ENCODE measurements around the gene ANTXR2. TPM values are rescaled to one million over a fixed set of nuclear protein-coding genes. Genes with fewer than 3 reads are reported as not detected.

Gene ANTXR2
- total RNA-seq, 2 experiments from 2014 or later = 27.3 to 30.0 TPM

DNA sequence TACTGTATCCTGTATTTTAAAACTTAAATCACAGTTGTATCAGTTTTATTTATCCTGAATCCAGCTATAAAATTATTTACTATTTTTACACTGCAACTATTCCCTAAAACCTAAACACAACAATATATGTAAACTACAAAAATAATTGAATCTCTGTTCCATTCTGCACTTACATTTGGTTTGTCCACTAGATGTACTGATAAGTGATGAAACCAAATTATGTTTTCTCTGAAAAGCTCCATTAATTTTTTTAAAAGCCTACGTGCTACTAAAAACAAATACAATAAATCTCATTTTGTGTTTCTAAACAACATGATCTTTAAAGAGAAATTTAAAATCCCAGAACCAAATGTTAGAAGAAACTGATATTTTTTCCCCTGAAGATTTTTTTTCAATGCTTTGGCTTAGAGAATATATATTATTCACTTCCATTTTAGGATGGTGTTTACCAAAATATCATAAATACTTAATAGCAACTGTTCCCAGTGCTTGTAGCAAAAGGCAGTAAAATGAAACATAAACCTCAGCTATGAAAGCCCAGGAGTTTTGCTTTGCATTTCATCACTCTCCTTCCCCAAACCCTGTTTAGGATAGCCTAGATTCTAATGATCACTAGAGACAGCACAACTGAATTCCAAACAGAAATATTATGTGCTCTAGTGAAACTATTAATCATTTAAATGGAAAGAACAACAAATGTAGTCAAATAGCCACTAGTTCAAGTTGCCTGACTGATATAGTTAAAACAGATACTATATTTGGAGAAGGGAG, 19.7 kb downstream of the ANTXR2 start:
- CTCF ChIA-PET = no interaction called here
- Mint-ChIP-seq H3K4me3 (no peak overlapping the region), H3K36me3 (ENCODE audit: low read depth) (peaks cover 66% of the 10 kb centered on the region), H3K27ac (no peak overlapping the region), H3K4me1 (peaks cover 16% of the 10 kb centered on the region), H3K9me3 (no peaks in the 10 kb centered on the region), H3K27me3 (no peaks in the 10 kb centered on the region)
- no peak for DNase-seq
- POLR2A ChIA-PET = no interaction called here

DNA sequence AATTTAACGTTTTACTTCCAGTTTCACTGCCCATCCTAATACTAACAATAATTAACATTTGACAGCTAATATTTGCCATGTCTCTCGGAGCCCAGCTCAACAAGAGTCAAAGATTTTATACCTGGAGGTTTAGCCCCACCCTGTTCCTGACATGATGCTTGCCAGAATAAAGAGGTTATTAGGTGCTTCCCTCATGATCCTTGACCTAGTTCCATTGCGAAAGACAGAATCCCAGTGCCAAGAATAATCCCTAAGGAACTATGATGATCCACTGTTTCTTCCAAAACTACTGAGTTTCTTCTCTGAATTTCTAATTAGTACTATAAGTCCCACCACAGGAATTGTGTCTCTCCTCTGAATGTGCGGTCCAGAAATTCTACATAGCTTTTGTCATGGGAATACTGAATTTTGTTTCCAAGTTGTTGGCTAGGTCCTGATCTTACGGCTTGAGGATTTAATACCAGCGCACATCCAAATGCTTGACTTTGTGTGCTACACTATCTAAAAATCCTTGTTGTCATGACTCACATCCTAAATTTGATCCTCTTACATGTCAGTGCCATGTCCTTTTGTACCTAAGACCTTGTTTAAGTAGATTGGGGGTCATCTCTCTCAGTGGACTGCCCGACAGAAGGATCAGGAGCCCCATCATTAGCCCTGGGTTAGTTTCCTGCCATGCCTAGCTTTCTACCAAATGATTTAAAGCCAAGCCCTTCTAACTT, 23.1 kb downstream of the ANTXR2 start:
- Mint-ChIP-seq H3K27ac (no peak overlapping the region), H3K27me3 (no peaks in the 10 kb centered on the region), H3K9me3 (no peaks in the 10 kb centered on the region), H3K36me3 (ENCODE audit: low read depth) (peaks cover 55% of the 10 kb centered on the region), H3K4me1 (peaks cover 6% of the 10 kb centered on the region), H3K4me3 (no peak overlapping the region)
- ChIA-PET CTCF (interaction anchor here (0.8 to 1.0 kb wide), 2 partner anchors 10 to 24 kb away, joined by 3 to 4 read pairs; no protein-coding TSS in a partner anchor), POLR2A (no interaction called here)
- DNase-seq = no peak

GRCh38 chr4:80049402-80049801, 23.6 kb downstream of the ANTXR2 start:
- no peak for DNase-seq
- peaks cover 5% of the 10 kb centered on the region for H3K4me1 Mint-ChIP-seq
- POLR2A ChIA-PET = no interaction called here
- CTCF ChIA-PET = interaction anchor here (0.8 to 1.0 kb wide), 2 partner anchors 10 to 23 kb away, joined by 3 to 4 read pairs; no protein-coding TSS in a partner anchor
- H3K36me3 Mint-ChIP-seq (ENCODE audit: low read depth) = peaks cover 52% of the 10 kb centered on the region
- no peak overlapping the region for H3K4me3 Mint-ChIP-seq
- no peaks in the 10 kb centered on the region for H3K27me3 Mint-ChIP-seq
- H3K9me3 Mint-ChIP-seq = no peaks in the 10 kb centered on the region
- H3K27ac Mint-ChIP-seq = no peak overlapping the region

DNA sequence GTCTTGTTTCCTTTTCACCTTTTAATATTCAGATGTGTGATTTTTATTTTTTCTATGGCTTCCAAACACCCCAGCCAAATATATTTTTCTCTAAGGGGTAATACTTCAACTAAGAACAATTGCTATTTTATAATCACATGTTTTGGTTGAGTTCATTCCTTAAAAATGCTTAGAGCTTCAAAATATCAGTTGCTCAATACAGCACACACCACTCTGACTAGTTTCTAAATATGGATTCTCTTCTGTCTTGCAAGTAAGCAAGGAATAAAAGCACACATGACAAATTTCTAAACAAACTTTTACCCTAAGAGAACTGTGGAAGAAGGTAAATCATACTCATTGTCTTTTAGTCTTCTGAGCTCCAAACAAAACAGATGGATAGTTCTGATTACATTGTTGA, 27.2 kb downstream of the ANTXR2 start:
- POLR2A ChIA-PET = no interaction called here
- no peaks in the 10 kb centered on the region for H3K4me1 Mint-ChIP-seq
- no peaks in the 10 kb centered on the region for H3K9me3 Mint-ChIP-seq
- H3K36me3 Mint-ChIP-seq (ENCODE audit: low read depth) = peaks cover 41% of the 10 kb centered on the region
- no peak for DNase-seq
- H3K4me3 Mint-ChIP-seq = no peak overlapping the region
- CTCF ChIA-PET = interaction anchor here (0.7 kb wide), 2 partner anchors 1109 to 1451 kb away, joined by 3 read pairs; no protein-coding TSS in a partner anchor
- no peak overlapping the region for H3K27ac Mint-ChIP-seq
- no peaks in the 10 kb centered on the region for H3K27me3 Mint-ChIP-seq

- H3K4me3 Mint-ChIP-seq = no peak overlapping the region
- no peak for DNase-seq
- H3K4me1 Mint-ChIP-seq = no peaks in the 10 kb centered on the region
- ChIA-PET CTCF (no interaction called here), POLR2A (interaction anchor here (0.7 kb wide), 1 partner anchor 93 kb away, joined by 3 read pairs; no protein-coding TSS in a partner anchor)
- H3K27ac Mint-ChIP-seq = no peak overlapping the region
- H3K36me3 Mint-ChIP-seq (ENCODE audit: low read depth) = peaks cover 35% of the 10 kb centered on the region
- no peaks in the 10 kb centered on the region for H3K27me3 Mint-ChIP-seq
- H3K9me3 Mint-ChIP-seq = peaks cover 3% of the 10 kb centered on the region
Observed at GRCh38 chr4:80043541-80043940, 29.5 kb downstream of the ANTXR2 start.

GRCh38 chr4:80042821-80043220, 30.2 kb downstream of the ANTXR2 start:
- Mint-ChIP-seq H3K27me3 (no peaks in the 10 kb centered on the region), H3K4me3 (no peak overlapping the region), H3K9me3 (peaks cover 3% of the 10 kb centered on the region), H3K27ac (no peak overlapping the region), H3K4me1 (no peaks in the 10 kb centered on the region), H3K36me3 (ENCODE audit: low read depth) (peaks cover 35% of the 10 kb centered on the region)
- ChIA-PET POLR2A (no interaction called here), CTCF (interaction anchor here (0.8 kb wide), 1 partner anchor 8 kb away, joined by 3 read pairs; no protein-coding TSS in a partner anchor)
- no peak for DNase-seq

DNA sequence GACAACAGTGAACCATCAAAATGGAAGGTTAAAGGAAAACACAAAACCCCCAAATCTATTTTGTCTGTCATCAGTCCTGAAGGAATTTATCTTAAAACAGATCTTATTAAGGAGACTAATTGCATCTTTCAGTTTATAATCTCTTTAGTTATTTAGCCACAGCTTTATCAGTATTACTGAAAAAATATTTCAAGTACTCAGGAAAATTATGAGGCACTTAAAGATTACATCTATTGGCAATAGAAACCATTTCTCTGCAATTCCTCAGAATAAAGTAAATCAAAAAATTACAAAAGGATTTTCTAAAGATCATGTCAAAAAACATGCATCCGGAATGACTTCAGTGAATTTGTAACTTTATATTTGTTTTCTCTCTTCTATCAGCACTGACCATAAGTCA, 35.2 kb downstream of the ANTXR2 start:
- CTCF ChIA-PET = interaction anchor here (1.5 kb wide), 1 partner anchor 30 kb away, joined by 3 read pairs; no protein-coding TSS in a partner anchor
- no peak overlapping the region for H3K27ac Mint-ChIP-seq
- H3K4me3 Mint-ChIP-seq = no peak overlapping the region
- POLR2A ChIA-PET = no interaction called here
- peaks cover 35% of the 10 kb centered on the region for H3K36me3 Mint-ChIP-seq (ENCODE audit: low read depth)
- no peaks in the 10 kb centered on the region for H3K27me3 Mint-ChIP-seq
- peaks cover 27% of the 10 kb centered on the region for H3K4me1 Mint-ChIP-seq
- H3K9me3 Mint-ChIP-seq = peaks cover 3% of the 10 kb centered on the region
- no peak for DNase-seq

DNA sequence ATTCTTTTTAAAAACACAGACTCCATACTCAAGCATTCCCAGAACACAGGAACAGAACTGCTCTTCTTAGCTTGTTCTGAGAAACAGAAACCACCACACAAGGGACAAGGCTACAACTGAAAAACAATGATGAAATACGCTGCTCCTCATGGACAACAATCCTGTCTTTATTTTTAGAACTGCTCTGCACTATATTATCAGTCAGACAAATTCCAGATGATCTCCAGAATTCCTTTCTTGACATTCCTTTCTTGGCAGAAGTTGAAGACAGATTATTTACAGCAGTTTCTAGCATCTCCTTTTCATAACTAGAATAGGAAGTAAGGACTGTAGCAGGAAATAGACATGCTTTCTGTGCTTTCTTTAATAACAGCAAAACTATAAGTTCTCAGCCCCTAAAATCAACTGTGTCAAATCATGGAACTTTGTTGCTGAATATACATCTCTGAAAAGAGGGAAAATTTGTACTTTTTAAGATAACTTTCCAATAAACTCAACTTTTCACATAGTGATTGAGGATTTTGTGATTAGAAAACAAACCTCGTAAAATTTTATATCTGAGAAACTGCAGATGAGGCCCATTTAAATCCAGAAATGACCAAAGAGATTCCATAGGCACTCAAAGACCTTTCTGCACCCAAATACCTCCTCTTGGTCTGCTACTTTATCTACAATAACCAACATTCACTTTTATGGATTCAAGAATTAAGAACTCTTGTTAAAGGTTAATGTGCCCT, 35.9 kb downstream of the ANTXR2 start:
- H3K4me1 Mint-ChIP-seq = peaks cover 27% of the 10 kb centered on the region
- peaks cover 3% of the 10 kb centered on the region for H3K9me3 Mint-ChIP-seq
- ChIA-PET CTCF (interaction anchor here (1.5 kb wide), 1 partner anchor 31 kb away, joined by 3 read pairs; no protein-coding TSS in a partner anchor), POLR2A (no interaction called here)
- no peaks in the 10 kb centered on the region for H3K27me3 Mint-ChIP-seq
- peaks cover 37% of the 10 kb centered on the region for H3K36me3 Mint-ChIP-seq (ENCODE audit: low read depth)
- peak overlapping the region; percentile 56 for H3K4me3 Mint-ChIP-seq
- DNase-seq = no peak
- H3K27ac Mint-ChIP-seq = peak overlapping the region; percentile 88

DNA sequence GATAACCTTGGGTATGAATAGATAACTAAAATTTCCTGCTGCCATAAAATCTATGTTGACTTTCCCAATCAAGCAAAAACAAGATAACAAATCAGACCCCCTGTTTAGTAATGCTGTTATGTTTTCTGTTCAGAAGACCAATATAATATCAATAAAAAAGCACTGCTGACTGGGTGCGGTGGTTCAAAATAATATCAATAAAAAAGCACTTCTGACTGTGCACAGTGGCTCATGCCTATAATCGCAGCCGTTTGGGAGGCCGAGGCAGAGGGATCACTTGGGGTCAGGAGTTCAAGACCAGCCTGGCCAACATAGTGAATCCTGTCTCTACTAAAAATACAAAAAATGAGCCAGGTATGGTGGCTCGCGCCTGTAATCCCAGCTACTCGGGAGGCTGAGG, 36.7 kb downstream of the ANTXR2 start:
- Mint-ChIP-seq H3K9me3 (peaks cover 3% of the 10 kb centered on the region), H3K27me3 (no peaks in the 10 kb centered on the region), H3K27ac (no peak overlapping the region), H3K4me1 (peaks cover 27% of the 10 kb centered on the region), H3K36me3 (ENCODE audit: low read depth) (peaks cover 31% of the 10 kb centered on the region), H3K4me3 (no peak overlapping the region)
- ChIA-PET POLR2A (interaction anchor here (1.2 kb wide), 1 partner anchor 19 kb away, joined by 3 read pairs; no protein-coding TSS in a partner anchor), CTCF (interaction anchor here (1.4 kb wide), 1 partner anchor 27 kb away, joined by 5 read pairs; no protein-coding TSS in a partner anchor)
- DNase-seq = no peak

- Mint-ChIP-seq H3K4me3 (no peak overlapping the region), H3K36me3 (ENCODE audit: low read depth) (peaks cover 36% of the 10 kb centered on the region), H3K4me1 (peaks cover 27% of the 10 kb centered on the region), H3K27me3 (no peaks in the 10 kb centered on the region), H3K9me3 (peaks cover 3% of the 10 kb centered on the region), H3K27ac (no peak overlapping the region)
- ChIA-PET POLR2A (interaction anchor here (1.2 kb wide), 1 partner anchor 18 kb away, joined by 3 read pairs; no protein-coding TSS in a partner anchor), CTCF (interaction anchor here (0.7 to 1.4 kb wide), 5 partner anchors 17 to 136 kb away, joined by 3 to 5 read pairs (median 3); partner anchors contain the start of gene ANTXR2)
- DNase-seq = no peak
Observed at GRCh38 chr4:80035336-80035735, 37.7 kb downstream of the ANTXR2 start.

- ChIA-PET POLR2A (no interaction called here), CTCF (interaction anchor here (1.1 to 1.4 kb wide), 3 partner anchors 26 to 169 kb away, joined by 3 to 4 read pairs (median 3); no protein-coding TSS in a partner anchor)
- Mint-ChIP-seq H3K4me3 (no peak overlapping the region), H3K4me1 (peaks cover 27% of the 10 kb centered on the region), H3K27me3 (no peaks in the 10 kb centered on the region), H3K9me3 (no peaks in the 10 kb centered on the region), H3K36me3 (ENCODE audit: low read depth) (peaks cover 23% of the 10 kb centered on the region), H3K27ac (no peak overlapping the region)
- no peak for DNase-seq
Observed at GRCh38 chr4:80033581-80033980, 39.4 kb downstream of the ANTXR2 start.

- peaks cover 28% of the 10 kb centered on the region for H3K36me3 Mint-ChIP-seq (ENCODE audit: low read depth)
- no peaks in the 10 kb centered on the region for H3K4me1 Mint-ChIP-seq
- CTCF ChIA-PET = no interaction called here
- no peaks in the 10 kb centered on the region for H3K27me3 Mint-ChIP-seq
- no peaks in the 10 kb centered on the region for H3K9me3 Mint-ChIP-seq
- no peak for DNase-seq
- H3K4me3 Mint-ChIP-seq = no peak overlapping the region
- POLR2A ChIA-PET = interaction anchor here (1.0 kb wide), 1 partner anchor 12 kb away, joined by 3 read pairs; no protein-coding TSS in a partner anchor
- no peak overlapping the region for H3K27ac Mint-ChIP-seq
Observed at GRCh38 chr4:80029364-80029763, 43.7 kb downstream of the ANTXR2 start.
